NCI-H1092 treated with DMSO at 0.1 percent for 48 hours (cell line): Measurements from ENCODE around the gene TUBB2A.
A peak's percentile ranks its signal among the peaks of the same experiment; 100 is the strongest.
"Not testable (repeated sequence)": the region's sequence is repeated elsewhere in the genome, so short reads cannot be mapped to it uniquely, and the experiment has no call there.

ENCODE experiments used
- DNase-seq: peaks from one replicate; lab custom pipeline; 2025; lab: John Stamatoyannopoulos, UW

Gene TUBB2A

GRCh38 chr6:3181105-3181504 lies 23.8 kb upstream of the TUBB2A start:
- no peak for DNase-seq

- not testable (repeated sequence) for DNase-seq
These were observed 22.6 kb upstream of the TUBB2A start for GRCh38 chr6:3179945-3180344.

- not testable (repeated sequence) for DNase-seq
These were observed 21.3 kb upstream of the TUBB2A start for GRCh38 chr6:3178666-3179065.

- no peak for DNase-seq
These were observed 19.4 kb upstream of the TUBB2A start for GRCh38 chr6:3176562-3177355.

- no peak for DNase-seq
These were observed 18.5 kb upstream of the TUBB2A start for GRCh38 chr6:3175715-3176402.

GRCh38 chr6:3173636-3174089 lies 16.3 kb upstream of the TUBB2A start:
- not testable (repeated sequence) for DNase-seq

- DNase-seq: not testable (repeated sequence)
These were observed 15.4 kb upstream of the TUBB2A start for GRCh38 chr6:3172789-3173188.

- not testable (repeated sequence) for DNase-seq
These were observed 14.2 kb upstream of the TUBB2A start for GRCh38 chr6:3171313-3172175.

- not testable (repeated sequence) for DNase-seq
These were observed 13.3 kb upstream of the TUBB2A start for GRCh38 chr6:3170676-3171075.

- DNase-seq: not testable (repeated sequence)
These were observed 10.7 kb upstream of the TUBB2A start for GRCh38 chr6:3168046-3168445.

GRCh38 chr6:3166535-3167225 lies 9.3 kb upstream of the TUBB2A start:
- not testable (repeated sequence) for DNase-seq

GRCh38 chr6:3165631-3166534 lies 8.5 kb upstream of the TUBB2A start:
- DNase-seq: no peak

- DNase-seq: no peak
These were observed 7.0 kb upstream of the TUBB2A start for GRCh38 chr6:3164388-3164787.

GRCh38 chr6:3163248-3163594 lies 5.9 kb upstream of the TUBB2A start:
- DNase-seq: no peak

GRCh38 chr6:3162565-3163247 lies 5.4 kb upstream of the TUBB2A start:
- peak; percentile 70 for DNase-seq

GRCh38 chr6:3162067-3162497 lies 4.7 kb upstream of the TUBB2A start:
- DNase-seq: no peak

GRCh38 chr6:3159805-3160781 lies 2.7 kb upstream of the TUBB2A start:
- DNase-seq: no peak

- DNase-seq: not testable (repeated sequence)
These were observed 887 bp downstream of the TUBB2A start for GRCh38 chr6:3156184-3157130.
